Renal cortex interstitium (tissue), 11 donors: ENCODE results near the gene FAM32A. TPM values are rescaled to one million over a fixed set of nuclear protein-coding genes. Genes with fewer than 3 reads are reported as not detected.

Source experiments
- DNase-seq, 11 donors: peaks; one replicate each; pipeline ENCODE4 v3.0.0-alpha.2; 2013; ENCODE audit warnings: low read depth in 9 of 11, low spot score in 4 of 11; ENCODE audit errors: extremely low read depth in 1 of 11
- polyA plus RNA-seq, 3 donors: library from polyadenylated mRNA; unstranded; fragments of 120-200 nt; gene quantifications; one replicate each; pipeline ENCODE4 v1.2.1, GENCODE V29; 2013; ENCODE audit not compliant: insufficient read length in 3 of 3

Gene FAM32A
- polyA plus RNA-seq, 3 donors = 102 to 130 (median 127) TPM

- no peak for DNase-seq
Observed at GRCh38 chr19:16229322-16229641, 44.1 kb downstream of the FAM32A start.

- no peak for DNase-seq
Observed at GRCh38 chr19:16232127-16232526, 46.9 kb downstream of the FAM32A start.

GRCh38 chr19:16232568-16232967, 47.4 kb downstream of the FAM32A start:
- no peak for DNase-seq

GRCh38 chr19:16233081-16233776, 48.0 kb downstream of the FAM32A start:
- no peak for DNase-seq

GRCh38 chr19:16233836-16234551, 48.8 kb downstream of the FAM32A start:
- no peak for DNase-seq

GRCh38 chr19:16234552-16235445, 49.6 kb downstream of the FAM32A start:
- DNase-seq = no peak

- DNase-seq = no peak
Observed at GRCh38 chr19:16235811-16236652, 50.8 kb downstream of the FAM32A start.

Other genes starting within 250 kb of the FAM32A start
- gene OR10H4, start 236.4 kb upstream of the FAM32A start, polyA plus RNA-seq = not detected
- 100 to 1,000 TPM; 525 to 623 (median 557) TPM for gene TPM4, start 108.9 kb upstream of the FAM32A start, polyA plus RNA-seq
- 10 to 100 TPM; 70.7 to 96.3 (median 95.6) TPM for gene RAB8A, start 73.5 kb upstream of the FAM32A start, polyA plus RNA-seq
- 1 to 10 TPM in 1 of 3 donors, under 1 TPM in 2; 0.30 to 1.3 (median 0.51) TPM for gene HSH2D, start 41.7 kb upstream of the FAM32A start, polyA plus RNA-seq
- not detected for gene CIB3, start 11.9 kb upstream of the FAM32A start, polyA plus RNA-seq
- 10 to 100 TPM; 54.3 to 70.2 (median 67.7) TPM for gene AP1M1, start 12.5 kb downstream of the FAM32A start, polyA plus RNA-seq
- gene KLF2, start 139.4 kb downstream of the FAM32A start, polyA plus RNA-seq = 10 to 100 TPM; 21.7 to 37.8 (median 25.6) TPM